Hippocampal formation (tissue), 2 donors: ENCODE data around the gene MRM3.
"Not testable (repeated sequence)": the region's sequence is repeated elsewhere in the genome, so short reads cannot be mapped to it uniquely, and the experiment has no call there.

Experiments used
- DNase-seq, 2 donors: peaks; one replicate each; lab custom pipeline; 2025; lab: John Stamatoyannopoulos, UW

MRM3 gene

GRCh38 chr17:753418-753817 lies 28.7 kb upstream of the MRM3 start:
- no peak for DNase-seq

- DNase-seq, result not testable (repeated sequence)
Observed at GRCh38 chr17:755319-755961, 26.7 kb upstream of the MRM3 start.

DNA sequence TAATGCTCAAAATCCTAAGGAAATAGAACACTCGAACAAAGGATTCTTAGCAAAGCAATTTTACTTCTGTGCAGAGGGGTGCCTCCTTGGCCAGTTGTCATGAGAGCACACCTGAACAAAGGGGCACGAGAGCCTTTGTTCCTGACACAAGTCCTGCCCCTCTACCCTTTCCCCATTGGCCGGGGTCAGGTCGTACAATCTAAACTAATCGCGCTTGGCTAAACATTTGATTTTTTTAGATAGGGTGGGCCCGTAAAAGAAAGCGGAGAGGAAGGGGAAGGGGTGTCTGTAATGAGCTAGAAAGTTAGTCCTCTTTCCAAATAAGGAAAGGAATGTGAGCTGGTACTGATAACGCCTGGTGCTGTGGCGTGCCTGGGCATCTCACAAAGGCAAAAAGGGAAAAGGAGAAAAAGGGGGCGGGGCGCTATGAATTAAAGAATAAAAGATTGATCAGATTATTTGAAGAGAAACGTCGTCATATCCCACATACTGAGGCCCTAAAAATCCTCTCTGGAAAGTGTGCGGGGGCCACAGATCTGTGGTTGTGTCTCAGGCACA lies 26.1 kb upstream of the MRM3 start:
- DNase-seq, result not testable (repeated sequence)

DNA sequence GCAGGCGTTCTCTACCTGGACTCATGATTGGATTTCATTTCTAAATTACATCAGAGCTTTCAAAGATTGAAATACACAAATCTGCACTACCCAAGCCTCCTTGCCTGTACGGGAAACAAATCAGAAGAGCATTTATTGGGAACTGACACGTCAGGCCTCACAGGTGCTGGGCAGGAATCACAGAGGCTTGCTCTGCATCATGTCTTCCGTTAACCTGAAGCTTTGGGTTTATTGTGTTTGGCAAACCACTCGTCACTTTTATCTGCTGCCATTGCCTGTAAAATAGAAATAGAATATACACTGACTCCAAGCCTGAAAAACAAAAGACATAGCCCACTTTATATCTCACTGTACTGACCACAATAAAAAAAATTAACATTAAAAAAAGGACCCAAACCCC lies 22.2 kb upstream of the MRM3 start:
- no peak for DNase-seq

- DNase-seq, result no peak
Observed at GRCh38 chr17:760371-760770, 21.8 kb upstream of the MRM3 start.

DNA sequence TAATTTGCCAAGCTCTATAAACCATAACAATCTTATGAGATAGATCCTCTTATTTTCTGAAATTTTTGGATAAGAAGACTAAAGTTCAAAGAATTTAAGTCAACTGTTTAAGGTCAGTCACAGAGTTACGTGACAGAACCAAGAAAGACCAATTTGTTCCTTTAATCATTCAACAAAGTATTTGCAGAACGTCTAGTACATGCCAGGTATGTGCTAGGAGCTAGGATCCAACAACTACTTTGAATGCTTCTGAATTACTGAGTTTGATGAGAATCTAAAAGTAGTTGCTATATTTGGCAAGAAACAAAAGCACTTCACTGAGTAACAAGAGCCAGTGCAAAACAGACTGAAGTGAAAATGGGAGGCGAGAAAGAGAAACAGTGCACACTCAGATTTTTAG lies 15.1 kb upstream of the MRM3 start:
- no peak for DNase-seq

- no peak for DNase-seq
Observed at GRCh38 chr17:773016-773415, 9.1 kb upstream of the MRM3 start.

DNA sequence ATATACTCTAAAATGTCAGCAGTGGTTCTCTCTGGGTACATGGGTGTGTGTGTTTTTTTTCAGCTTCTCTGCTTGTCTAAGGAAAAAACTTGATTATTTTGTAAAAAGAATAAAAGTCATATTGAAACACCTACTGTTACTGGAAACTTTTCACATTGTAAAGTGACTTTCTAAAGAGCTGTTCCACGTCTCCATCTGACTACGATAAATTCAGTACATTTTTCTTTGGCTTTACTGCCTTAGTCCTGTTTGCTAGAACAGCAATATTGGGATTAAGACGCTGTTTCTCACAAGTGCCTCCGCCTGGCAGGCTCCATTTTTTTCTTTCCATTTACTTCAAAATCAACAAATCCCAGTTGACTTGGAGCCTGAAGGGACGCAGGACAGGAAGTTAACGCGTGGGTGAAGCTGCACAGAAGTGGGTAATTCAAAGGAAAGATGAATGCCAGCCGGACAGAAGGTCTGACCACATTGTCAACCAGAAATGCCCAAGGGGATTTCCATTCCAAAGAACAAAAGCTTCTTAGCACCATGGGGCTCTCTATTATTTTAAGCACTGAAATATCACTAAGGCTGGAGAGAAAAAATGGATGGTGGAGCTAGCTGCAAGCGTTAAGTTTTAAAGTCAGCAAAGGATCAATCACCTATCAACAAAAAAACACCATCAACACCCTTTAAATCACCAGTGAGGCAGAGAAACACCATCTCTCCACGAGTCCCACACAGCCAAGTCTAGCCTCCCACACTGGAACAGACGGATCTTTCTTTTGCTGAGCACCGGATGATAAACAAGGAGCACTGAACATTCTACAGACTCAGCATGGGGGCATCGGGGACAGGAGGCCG lies 8.5 kb upstream of the MRM3 start:
- no peak for DNase-seq

GRCh38 chr17:774313-774584 lies 7.9 kb upstream of the MRM3 start:
- no peak for DNase-seq

DNA sequence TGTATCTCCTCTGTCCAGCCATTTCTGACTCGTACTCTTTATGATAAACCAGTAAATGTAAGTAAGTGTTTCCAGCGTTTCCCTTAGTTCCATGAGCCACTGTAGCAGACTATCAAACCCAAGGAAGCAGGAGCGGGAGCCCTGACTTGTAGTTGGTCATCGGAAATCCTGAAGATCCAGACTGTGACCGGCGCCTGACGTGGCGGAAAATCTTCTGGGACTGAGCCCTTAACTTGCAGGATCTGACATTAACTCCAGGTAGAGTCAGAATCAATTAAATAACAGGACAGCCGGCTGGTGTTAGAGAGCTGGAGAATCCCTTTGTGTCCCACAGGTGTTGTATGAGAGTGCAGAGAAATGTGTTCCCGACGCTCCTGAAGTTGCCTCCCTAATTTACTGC lies 4.1 kb upstream of the MRM3 start:
- no peak for DNase-seq

GRCh38 chr17:784143-784542 lies 2.0 kb downstream of the MRM3 start:
- DNase-seq, result no peak

GRCh38 chr17:785901-786300 lies 3.7 kb downstream of the MRM3 start:
- not testable (repeated sequence) for DNase-seq

- DNase-seq, result no peak
Observed at GRCh38 chr17:787641-788221, 5.6 kb downstream of the MRM3 start.

- DNase-seq, result no peak
Observed at GRCh38 chr17:788551-788950, 6.4 kb downstream of the MRM3 start.

GRCh38 chr17:789160-789840 lies 7.1 kb downstream of the MRM3 start:
- no peak for DNase-seq

- not testable (repeated sequence) for DNase-seq
Observed at GRCh38 chr17:789931-790873, 8.0 kb downstream of the MRM3 start.

- DNase-seq, result not testable (repeated sequence)
Observed at GRCh38 chr17:790874-791247, 8.7 kb downstream of the MRM3 start.

DNA sequence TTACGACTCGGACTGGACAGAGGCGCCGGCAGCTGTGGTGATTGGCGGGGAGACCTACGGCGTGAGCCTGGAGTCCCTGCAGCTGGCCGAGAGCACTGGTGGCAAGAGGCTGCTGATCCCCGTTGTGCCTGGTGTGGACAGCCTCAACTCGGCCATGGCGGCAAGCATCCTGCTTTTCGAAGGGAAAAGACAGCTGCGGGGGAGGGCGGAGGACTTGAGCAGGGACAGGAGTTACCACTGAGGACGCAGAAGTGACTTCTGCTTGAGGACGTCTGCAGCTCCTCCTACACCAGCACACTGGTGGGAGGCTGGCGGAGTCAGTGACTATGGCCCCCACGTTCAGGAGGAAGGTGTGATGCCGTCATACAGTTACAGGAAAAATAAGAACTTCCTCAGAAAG lies 9.7 kb downstream of the MRM3 start:
- DNase-seq, result no peak

GRCh38 chr17:792277-792676 lies 10.1 kb downstream of the MRM3 start:
- no peak for DNase-seq

- DNase-seq, result peak; percentile 78 to 90
Observed at GRCh38 chr17:794876-795275, 12.7 kb downstream of the MRM3 start.

- no peak for DNase-seq
Observed at GRCh38 chr17:795276-795675, 13.1 kb downstream of the MRM3 start.
